Measurements from ENCODE around the gene PSG5.

DNA sequence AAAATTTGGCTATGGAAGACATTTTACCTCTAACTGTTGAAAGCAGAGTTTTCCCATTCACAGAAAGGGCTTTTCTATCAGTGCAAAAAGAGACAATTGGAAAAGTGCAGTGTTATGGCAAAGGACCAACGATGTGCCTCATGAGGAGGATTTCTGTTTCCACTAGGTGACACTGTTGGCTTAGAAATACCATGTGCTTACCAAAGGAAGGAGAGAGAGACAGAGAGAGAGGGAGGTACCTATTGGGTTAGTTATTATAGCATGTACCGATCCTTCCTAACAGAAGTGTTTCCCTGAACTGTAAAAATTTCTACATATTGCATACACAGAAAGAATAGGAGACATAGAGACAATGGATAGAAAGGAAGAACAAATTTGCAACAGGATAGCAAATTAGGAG lies 43.0 kb upstream of the PSG5 start:
- TF ChIP-seq, protein P1, sequence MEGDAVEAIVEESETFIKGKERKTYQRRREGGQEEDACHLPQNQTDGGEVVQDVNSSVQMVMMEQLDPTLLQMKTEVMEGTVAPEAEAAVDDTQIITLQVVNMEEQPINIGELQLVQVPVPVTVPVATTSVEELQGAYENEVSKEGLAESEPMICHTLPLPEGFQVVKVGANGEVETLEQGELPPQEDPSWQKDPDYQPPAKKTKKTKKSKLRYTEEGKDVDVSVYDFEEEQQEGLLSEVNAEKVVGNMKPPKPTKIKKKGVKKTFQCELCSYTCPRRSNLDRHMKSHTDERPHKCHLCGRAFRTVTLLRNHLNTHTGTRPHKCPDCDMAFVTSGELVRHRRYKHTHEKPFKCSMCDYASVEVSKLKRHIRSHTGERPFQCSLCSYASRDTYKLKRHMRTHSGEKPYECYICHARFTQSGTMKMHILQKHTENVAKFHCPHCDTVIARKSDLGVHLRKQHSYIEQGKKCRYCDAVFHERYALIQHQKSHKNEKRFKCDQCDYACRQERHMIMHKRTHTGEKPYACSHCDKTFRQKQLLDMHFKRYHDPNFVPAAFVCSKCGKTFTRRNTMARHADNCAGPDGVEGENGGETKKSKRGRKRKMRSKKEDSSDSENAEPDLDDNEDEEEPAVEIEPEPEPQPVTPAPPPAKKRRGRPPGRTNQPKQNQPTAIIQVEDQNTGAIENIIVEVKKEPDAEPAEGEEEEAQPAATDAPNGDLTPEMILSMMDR (IDR thresholded peaks at IDR 0.05; ENCODE audit: low read depth, low read length): no peak
- no peak for TF ChIP-seq POLR2A (IDR thresholded peaks at IDR 0.05; ENCODE audit: extremely low read depth, insufficient read length)
- TF ChIP-seq, protein P2, sequence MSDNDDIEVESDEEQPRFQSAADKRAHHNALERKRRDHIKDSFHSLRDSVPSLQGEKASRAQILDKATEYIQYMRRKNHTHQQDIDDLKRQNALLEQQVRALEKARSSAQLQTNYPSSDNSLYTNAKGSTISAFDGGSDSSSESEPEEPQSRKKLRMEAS (IDR thresholded peaks at IDR 0.05; ENCODE audit: low read depth, low read length): 0 out of 2 replicates have a peak, but pooled peaks have one; percentile 14

Measured in NB4 (cell line).